Measurements from ENCODE around the gene EBF3. TPM values are rescaled to one million over a fixed set of nuclear protein-coding genes. Genes with fewer than 3 reads are reported as not detected.

The EBF3 gene
- total RNA-seq, 1 experiment from 2014 or later, result 0.12 TPM

DNA sequence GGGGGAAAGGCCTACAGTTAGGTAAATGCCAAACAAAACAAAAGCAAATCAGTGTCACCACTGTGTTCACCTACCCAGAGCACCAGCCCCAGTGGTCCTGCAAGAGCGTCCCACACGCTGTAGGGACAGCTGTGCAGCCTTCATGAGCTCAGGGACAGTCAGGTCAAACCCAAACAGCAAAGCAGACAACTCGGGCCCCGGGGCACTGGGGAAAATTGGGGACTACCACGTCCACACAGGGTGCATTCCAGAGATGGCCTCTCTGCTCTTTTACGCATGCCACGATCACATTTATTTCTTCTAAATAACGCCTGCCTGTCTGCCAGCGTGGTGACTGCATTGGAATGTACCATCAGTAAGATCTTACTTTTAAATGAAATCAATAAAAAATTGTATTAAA is 21.7 kb downstream of the EBF3 start:
- ChIA-PET CTCF (no interaction called here), RAD21 (ENCODE audit: low non-redundant PET in 1 of 2, low total read pairs in 2 of 2, uncharacterized antibody in 2 of 2, unreplicated experiment in 2 of 2) (no interaction called here), POLR2A (no interaction called here)
- Histone ChIP-seq H3K36me3 (ENCODE audit: control insufficient read depth in 1 of 2, insufficient read depth in 2 of 2, low read length in 2 of 2) (no peaks in the 10 kb centered on the region), H3K4me2 (ENCODE audit: low read length) (no peak overlapping the region), H4K20me1 (ENCODE audit: insufficient read depth) (no peaks in the 10 kb centered on the region), H3K9ac (ENCODE audit: low read length) (no peak overlapping the region), H3K9me3 (ENCODE audit: control insufficient read depth in 1 of 2, insufficient read depth in 1 of 2, low read depth in 1 of 2, low read length in 2 of 2) (no peaks in the 10 kb centered on the region), H3K9me2 (ENCODE audit: insufficient read depth) (no peaks in the 10 kb centered on the region), H3K4me3 (replicated peaks in 1 of 2; ENCODE audit: low read depth in 1 of 2, low read length in 2 of 2) (no peak overlapping the region), H3K27ac (ENCODE audit: low read depth, low read length) (no peak overlapping the region), H3K27me3 (ENCODE audit: insufficient read depth, low read length) (no peaks in the 10 kb centered on the region), H3K4me1 (ENCODE audit: control insufficient read depth in 1 of 2, insufficient read depth in 2 of 2, low read length in 2 of 2) (no peaks in the 10 kb centered on the region), H2AFZ (ENCODE audit: low read depth, low read length, poor library complexity, severe bottlenecking) (no peak overlapping the region), H3K79me2 (ENCODE audit: insufficient read depth, low read length) (no peaks in the 10 kb centered on the region)
- BruUV-seq (replicated peaks), result no TSS peak
- intact Hi-C loops (cut with micrococcal nuclease), result no loop called here
- ATAC-seq (no peak), DNase-seq (ENCODE audit: low read depth, low spot score) (no peak)
- no peak for TF ChIP-seq ZFX (IDR thresholded peaks at IDR 0.05)
- TF ChIP-seq TCF7L2 (IDR thresholded peaks at IDR 0.05; ENCODE audit: borderline replicate concordance, extremely low read depth, insufficient read depth, insufficient read length), result no peak
- no peak for TF ChIP-seq RAD21 (IDR thresholded peaks at IDR 0.05; ENCODE audit: low read depth)
- TF ChIP-seq, protein P1, sequence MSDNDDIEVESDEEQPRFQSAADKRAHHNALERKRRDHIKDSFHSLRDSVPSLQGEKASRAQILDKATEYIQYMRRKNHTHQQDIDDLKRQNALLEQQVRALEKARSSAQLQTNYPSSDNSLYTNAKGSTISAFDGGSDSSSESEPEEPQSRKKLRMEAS (IDR thresholded peaks at IDR 0.05), result no peak
- no peak for TF ChIP-seq SIN3A (IDR thresholded peaks at IDR 0.05; ENCODE audit: low read depth)
- TF ChIP-seq SRF (IDR thresholded peaks at IDR 0.05; ENCODE audit: low read depth), result no peak
- no peak for TF ChIP-seq CEBPB (IDR thresholded peaks at IDR 0.05; ENCODE audit: low read depth)
- no peak for TF ChIP-seq EGR1 (IDR thresholded peaks at IDR 0.05; ENCODE audit: low read depth)
- TF ChIP-seq POLR2AphosphoS5 (IDR thresholded peaks at IDR 0.05; ENCODE audit: low read depth, low read length), result no peak
- TF ChIP-seq, protein P2, sequence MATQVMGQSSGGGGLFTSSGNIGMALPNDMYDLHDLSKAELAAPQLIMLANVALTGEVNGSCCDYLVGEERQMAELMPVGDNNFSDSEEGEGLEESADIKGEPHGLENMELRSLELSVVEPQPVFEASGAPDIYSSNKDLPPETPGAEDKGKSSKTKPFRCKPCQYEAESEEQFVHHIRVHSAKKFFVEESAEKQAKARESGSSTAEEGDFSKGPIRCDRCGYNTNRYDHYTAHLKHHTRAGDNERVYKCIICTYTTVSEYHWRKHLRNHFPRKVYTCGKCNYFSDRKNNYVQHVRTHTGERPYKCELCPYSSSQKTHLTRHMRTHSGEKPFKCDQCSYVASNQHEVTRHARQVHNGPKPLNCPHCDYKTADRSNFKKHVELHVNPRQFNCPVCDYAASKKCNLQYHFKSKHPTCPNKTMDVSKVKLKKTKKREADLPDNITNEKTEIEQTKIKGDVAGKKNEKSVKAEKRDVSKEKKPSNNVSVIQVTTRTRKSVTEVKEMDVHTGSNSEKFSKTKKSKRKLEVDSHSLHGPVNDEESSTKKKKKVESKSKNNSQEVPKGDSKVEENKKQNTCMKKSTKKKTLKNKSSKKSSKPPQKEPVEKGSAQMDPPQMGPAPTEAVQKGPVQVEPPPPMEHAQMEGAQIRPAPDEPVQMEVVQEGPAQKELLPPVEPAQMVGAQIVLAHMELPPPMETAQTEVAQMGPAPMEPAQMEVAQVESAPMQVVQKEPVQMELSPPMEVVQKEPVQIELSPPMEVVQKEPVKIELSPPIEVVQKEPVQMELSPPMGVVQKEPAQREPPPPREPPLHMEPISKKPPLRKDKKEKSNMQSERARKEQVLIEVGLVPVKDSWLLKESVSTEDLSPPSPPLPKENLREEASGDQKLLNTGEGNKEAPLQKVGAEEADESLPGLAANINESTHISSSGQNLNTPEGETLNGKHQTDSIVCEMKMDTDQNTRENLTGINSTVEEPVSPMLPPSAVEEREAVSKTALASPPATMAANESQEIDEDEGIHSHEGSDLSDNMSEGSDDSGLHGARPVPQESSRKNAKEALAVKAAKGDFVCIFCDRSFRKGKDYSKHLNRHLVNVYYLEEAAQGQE (IDR thresholded peaks at IDR 0.05; ENCODE audit: low read depth), result no peak
- TF ChIP-seq EZH2 (IDR thresholded peaks at IDR 0.05), result no peak
- TF ChIP-seq, protein P3, sequence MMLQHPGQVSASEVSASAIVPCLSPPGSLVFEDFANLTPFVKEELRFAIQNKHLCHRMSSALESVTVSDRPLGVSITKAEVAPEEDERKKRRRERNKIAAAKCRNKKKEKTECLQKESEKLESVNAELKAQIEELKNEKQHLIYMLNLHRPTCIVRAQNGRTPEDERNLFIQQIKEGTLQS (IDR thresholded peaks at IDR 0.05), result no peak
- TF ChIP-seq, protein P4, sequence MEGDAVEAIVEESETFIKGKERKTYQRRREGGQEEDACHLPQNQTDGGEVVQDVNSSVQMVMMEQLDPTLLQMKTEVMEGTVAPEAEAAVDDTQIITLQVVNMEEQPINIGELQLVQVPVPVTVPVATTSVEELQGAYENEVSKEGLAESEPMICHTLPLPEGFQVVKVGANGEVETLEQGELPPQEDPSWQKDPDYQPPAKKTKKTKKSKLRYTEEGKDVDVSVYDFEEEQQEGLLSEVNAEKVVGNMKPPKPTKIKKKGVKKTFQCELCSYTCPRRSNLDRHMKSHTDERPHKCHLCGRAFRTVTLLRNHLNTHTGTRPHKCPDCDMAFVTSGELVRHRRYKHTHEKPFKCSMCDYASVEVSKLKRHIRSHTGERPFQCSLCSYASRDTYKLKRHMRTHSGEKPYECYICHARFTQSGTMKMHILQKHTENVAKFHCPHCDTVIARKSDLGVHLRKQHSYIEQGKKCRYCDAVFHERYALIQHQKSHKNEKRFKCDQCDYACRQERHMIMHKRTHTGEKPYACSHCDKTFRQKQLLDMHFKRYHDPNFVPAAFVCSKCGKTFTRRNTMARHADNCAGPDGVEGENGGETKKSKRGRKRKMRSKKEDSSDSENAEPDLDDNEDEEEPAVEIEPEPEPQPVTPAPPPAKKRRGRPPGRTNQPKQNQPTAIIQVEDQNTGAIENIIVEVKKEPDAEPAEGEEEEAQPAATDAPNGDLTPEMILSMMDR (IDR thresholded peaks at IDR 0.05 in 2 of 3, conservative IDR thresholded peaks at IDR 0.05 in 1 of 3; ENCODE audit: borderline replicate concordance in 1 of 3, insufficient read depth in 1 of 3, low read depth in 2 of 3, low read length in 2 of 3), result no peak
- TF ChIP-seq SP1 (IDR thresholded peaks at IDR 0.05; ENCODE audit: low read depth), result no peak
- no peak for TF ChIP-seq FOSL1 (IDR thresholded peaks at IDR 0.05; ENCODE audit: low read depth)

Data from HCT116 (cell line).